ENCODE measurements around the gene PCDHB7.
"Not testable (repeated sequence)": the region's sequence is repeated elsewhere in the genome, so short reads cannot be mapped to it uniquely, and the experiment has no call there.

Gene PCDHB7

DNA sequence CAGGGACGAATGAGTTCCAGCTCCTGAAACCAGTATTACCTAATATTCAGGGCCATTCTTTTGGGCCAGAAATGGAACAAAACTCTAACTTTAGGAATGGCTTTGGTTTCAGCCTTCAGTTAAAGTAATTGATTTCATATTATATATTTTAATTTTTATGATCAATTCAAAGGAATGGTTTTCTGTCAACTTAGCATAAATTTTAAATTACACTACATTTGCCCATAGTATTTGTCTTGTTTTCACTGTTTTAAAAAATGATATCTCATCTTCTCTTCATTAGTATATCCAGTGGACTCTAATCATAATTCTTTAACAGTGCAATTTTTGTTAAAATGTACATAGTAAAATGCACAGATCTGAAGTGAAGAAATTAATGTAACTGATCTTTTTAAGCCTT is 7.9 kb downstream of the PCDHB7 start:
- no peak for DNase-seq (ENCODE audit: low read depth)

DNA sequence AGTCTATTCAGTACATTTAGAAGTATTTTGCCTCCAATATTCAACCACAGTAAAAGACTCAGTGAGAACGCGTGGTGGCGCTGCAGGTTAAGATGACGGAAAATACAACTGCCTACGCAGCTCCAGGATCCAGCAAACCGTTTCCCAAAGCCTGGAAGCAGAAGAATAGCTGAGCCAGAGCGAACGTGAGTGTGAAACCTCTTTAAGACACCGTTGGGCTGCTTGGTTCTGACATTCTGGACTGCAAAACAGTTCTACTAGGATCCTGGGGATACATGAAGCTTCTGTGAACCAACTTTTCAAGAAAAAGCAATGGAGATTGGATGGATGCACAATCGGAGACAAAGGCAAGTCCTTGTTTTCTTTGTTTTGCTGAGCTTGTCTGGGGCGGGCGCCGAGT is 9.8 kb downstream of the PCDHB7 start, which contains the start of gene PCDHB16:
Gene PCDHB16 (plus strand): TSS at position 140 of the 400 bp plus-strand sequence. CDS start 173 bp downstream, at position 313.
- no peak for DNase-seq (ENCODE audit: low read depth)

GRCh38 chr5:141184117-141184855 is 11.8 kb downstream of the PCDHB7 start:
- not testable (repeated sequence) for DNase-seq (ENCODE audit: low read depth)

DNA sequence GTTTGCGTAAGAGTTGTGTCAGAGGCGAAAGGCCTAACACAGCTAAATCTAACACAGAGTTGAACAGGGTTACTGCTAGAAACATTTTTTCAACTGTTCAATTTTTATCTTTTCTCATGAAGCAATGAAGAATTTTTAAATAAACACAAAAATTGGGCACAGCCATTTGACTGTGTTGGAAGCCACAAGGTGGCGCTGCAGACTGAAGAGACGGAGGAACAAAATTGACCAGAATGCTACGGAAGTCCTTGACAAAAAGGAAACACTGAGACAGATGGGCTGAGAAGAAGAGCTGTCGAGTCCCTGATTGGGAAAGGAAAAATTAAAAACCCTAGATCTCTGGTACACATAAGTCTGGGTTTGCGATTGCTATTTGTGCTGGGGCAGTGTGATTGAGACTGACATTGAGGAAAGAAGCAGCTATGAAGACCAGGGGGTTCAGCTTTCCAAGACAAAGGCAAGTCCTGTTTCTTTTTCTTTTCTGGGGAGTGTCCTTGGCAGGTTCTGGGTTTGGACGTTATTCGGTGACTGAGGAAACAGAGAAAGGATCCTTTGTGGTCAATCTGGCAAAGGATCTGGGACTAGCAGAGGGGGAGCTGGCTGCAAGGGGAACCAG is 14.6 kb downstream of the PCDHB7 start, which contains the start of gene PCDHB9:
Gene PCDHB9 (plus strand): TSS at position 265 of the 616 bp plus-strand sequence. CDS start 158 bp downstream, at position 423.
- DNase-seq (ENCODE audit: low read depth), result no peak

DNA sequence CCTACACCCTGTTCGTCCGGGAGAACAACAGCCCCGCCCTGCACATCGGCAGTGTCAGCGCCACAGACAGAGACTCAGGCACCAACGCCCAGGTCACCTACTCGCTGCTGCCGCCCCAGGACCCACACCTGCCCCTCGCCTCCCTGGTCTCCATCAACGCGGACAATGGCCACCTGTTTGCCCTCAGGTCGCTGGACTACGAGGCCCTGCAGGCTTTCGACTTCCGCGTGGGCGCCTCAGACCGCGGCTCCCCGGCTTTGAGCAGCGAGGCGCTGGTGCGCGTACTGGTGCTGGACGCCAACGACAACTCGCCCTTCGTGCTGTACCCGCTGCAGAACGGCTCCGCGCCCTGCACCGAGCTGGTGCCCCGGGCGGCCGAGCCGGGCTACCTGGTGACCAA is 16.2 kb downstream of the PCDHB7 start:
- DNase-seq (ENCODE audit: low read depth), result not testable (repeated sequence)

- DNase-seq (ENCODE audit: low read depth), result not testable (repeated sequence)
These were observed 16.7 kb downstream of the PCDHB7 start for GRCh38 chr5:141189131-141189530.

DNA sequence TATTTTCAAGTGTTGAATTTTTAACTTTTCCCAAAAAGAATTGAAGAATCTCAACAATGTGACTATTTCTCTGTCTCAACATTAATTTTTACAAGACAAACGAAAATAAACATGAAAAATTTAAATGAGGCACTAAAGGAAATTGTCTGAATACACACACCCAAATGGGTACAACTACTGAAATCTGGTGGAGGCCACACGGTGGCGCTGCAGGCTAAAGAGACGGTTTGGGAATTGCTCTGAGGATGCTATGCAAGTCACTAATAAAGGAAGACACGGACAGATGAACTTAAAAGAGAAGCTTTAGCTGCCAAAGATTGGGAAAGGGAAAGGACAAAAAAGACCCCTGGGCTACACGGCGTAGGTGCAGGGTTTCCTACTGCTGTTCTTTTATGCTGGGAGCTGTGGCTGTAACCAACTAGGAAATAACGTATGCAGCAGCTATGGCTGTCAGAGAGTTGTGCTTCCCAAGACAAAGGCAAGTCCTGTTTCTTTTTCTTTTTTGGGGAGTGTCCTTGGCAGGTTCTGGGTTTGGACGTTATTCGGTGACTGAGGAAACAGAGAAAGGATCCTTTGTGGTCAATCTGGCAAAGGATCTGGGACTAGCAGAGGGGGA is 19.8 kb downstream of the PCDHB7 start, which contains the start of gene PCDHB10:
Gene PCDHB10 (plus strand): TSS at position 244 of the 616 bp plus-strand sequence. CDS start 200 bp downstream, at position 444.
- DNase-seq (ENCODE audit: low read depth), result no peak

DNA sequence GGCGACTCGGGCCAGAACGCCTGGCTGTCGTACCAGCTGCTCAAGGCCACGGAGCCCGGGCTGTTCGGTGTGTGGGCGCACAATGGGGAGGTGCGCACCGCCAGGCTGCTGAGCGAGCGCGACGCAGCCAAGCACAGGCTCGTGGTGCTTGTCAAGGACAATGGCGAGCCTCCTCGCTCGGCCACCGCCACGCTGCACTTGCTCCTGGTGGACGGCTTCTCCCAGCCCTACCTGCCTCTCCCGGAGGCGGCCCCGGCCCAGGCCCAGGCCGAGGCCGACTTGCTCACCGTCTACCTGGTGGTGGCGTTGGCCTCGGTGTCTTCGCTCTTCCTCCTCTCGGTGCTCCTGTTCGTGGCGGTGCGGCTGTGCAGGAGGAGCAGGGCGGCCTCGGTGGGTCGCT is 21.9 kb downstream of the PCDHB7 start:
- DNase-seq (ENCODE audit: low read depth), result not testable (repeated sequence)

- no peak for DNase-seq (ENCODE audit: low read depth)
These were observed 23.9 kb downstream of the PCDHB7 start for GRCh38 chr5:141196363-141196762.

DNA sequence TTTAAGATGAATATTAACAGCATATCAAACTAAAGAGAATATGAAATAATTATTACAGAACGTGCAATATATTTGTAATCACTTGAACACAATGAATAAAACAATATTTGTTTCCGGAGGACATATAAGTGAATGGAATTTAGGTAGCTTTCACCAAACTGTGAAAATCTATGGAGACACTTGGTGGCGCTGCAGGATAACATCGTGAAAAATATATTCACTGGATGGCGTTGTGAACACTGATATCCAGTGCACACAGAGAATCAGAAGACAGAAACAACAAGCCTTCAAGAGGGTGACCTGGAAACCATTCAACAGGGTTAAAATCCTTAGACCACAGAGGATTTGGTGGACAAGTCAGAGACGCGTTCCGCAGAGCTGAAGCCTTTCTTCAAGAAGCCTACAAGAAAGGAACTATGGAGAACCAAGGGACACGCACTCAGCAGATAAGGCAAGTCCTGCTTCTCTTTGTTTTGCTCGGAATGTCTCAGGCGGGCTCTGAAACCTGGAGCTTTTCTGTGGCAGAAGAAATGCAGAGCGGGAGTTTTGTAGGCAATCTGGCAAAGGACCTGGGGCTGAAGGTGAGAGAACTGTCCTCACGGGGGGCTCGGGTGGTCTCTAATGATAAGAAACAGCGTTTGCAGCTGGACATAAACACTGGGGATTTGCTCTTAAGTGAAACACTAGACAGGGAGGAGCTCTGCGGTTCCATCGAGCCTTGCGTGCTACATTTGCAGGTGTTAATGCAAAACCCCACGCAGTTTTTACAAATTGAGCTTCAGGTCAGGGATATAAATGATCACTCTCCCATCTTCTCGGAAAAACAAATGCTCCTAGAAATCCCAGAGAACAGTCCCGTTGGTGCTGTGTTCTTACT is 27.2 kb downstream of the PCDHB7 start, which contains the start of gene PCDHB11:
Gene PCDHB11 (plus strand): TSS at position 269 of the 877 bp plus-strand sequence. CDS start 148 bp downstream, at position 417.
- DNase-seq (ENCODE audit: low read depth), result no peak

DNA sequence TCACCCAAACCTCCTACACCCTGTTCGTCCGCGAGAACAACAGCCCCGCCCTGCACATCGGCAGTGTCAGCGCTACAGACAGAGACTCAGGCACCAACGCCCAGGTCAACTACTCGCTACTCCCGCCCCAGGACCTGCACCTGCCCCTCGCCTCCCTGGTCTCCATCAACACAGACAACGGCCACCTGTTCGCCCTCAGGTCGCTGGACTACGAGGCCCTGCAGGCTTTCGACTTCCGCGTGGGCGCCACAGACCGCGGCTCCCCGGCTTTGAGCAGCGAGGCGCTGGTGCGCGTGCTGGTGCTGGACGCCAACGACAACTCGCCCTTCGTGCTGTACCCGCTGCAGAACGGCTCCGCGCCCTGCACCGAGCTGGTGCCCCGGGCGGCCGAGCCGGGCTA is 28.7 kb downstream of the PCDHB7 start:
- DNase-seq (ENCODE audit: low read depth), result not testable (repeated sequence)

GRCh38 chr5:141201646-141202045 is 29.2 kb downstream of the PCDHB7 start:
- DNase-seq (ENCODE audit: low read depth), result not testable (repeated sequence)

GRCh38 chr5:141208478-141208877 is 36.0 kb downstream of the PCDHB7 start, which contains the start of gene PCDHB12:
Gene PCDHB12 (plus strand): TSS chr5:141208719. CDS start chr5:141208908, 189 bp downstream.
- no peak for DNase-seq (ENCODE audit: low read depth)

DNA sequence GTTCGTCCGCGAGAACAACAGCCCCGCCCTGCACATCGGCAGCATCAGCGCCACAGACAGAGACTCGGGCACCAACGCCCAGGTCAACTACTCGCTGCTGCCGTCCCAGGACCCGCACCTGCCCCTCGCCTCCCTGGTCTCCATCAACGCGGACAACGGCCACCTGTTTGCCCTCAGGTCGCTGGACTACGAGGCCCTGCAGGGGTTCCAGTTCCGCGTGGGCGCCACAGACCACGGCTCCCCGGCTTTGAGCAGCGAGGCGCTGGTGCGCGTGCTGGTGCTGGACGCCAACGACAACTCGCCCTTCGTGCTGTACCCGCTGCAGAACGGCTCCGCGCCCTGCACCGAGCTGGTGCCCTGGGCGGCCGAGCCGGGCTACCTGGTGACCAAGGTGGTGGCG is 37.8 kb downstream of the PCDHB7 start:
- DNase-seq (ENCODE audit: low read depth), result not testable (repeated sequence)

GRCh38 chr5:141210849-141211248 is 38.4 kb downstream of the PCDHB7 start:
- not testable (repeated sequence) for DNase-seq (ENCODE audit: low read depth)

- not testable (repeated sequence) for DNase-seq (ENCODE audit: low read depth)
These were observed 41.4 kb downstream of the PCDHB7 start, which contains the start of gene PCDHB13 for GRCh38 chr5:141213656-141214339. Gene PCDHB13 (plus strand): TSS chr5:141213919. CDS start chr5:141214124, 205 bp downstream.

GRCh38 chr5:141214583-141214982 is 42.1 kb downstream of the PCDHB7 start:
- not testable (repeated sequence) for DNase-seq (ENCODE audit: low read depth)

DNA sequence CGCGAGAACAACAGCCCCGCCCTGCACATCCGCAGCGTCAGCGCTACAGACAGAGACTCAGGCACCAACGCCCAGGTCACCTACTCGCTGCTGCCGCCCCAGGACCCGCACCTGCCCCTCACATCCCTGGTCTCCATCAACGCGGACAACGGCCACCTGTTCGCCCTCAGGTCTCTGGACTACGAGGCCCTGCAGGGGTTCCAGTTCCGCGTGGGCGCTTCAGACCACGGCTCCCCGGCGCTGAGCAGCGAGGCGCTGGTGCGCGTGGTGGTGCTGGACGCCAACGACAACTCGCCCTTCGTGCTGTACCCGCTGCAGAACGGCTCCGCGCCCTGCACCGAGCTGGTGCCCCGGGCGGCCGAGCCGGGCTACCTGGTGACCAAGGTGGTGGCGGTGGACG is 43.1 kb downstream of the PCDHB7 start:
- not testable (repeated sequence) for DNase-seq (ENCODE audit: low read depth)

DNA sequence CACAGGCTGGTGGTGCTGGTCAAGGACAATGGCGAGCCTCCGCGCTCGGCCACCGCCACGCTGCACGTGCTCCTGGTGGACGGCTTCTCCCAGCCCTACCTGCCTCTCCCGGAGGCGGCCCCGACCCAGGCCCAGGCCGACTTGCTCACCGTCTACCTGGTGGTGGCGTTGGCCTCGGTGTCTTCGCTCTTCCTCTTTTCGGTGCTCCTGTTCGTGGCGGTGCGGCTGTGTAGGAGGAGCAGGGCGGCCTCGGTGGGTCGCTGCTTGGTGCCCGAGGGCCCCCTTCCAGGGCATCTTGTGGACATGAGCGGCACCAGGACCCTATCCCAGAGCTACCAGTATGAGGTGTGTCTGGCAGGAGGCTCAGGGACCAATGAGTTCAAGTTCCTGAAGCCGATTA is 43.6 kb downstream of the PCDHB7 start:
- DNase-seq (ENCODE audit: low read depth), result not testable (repeated sequence)

DNA sequence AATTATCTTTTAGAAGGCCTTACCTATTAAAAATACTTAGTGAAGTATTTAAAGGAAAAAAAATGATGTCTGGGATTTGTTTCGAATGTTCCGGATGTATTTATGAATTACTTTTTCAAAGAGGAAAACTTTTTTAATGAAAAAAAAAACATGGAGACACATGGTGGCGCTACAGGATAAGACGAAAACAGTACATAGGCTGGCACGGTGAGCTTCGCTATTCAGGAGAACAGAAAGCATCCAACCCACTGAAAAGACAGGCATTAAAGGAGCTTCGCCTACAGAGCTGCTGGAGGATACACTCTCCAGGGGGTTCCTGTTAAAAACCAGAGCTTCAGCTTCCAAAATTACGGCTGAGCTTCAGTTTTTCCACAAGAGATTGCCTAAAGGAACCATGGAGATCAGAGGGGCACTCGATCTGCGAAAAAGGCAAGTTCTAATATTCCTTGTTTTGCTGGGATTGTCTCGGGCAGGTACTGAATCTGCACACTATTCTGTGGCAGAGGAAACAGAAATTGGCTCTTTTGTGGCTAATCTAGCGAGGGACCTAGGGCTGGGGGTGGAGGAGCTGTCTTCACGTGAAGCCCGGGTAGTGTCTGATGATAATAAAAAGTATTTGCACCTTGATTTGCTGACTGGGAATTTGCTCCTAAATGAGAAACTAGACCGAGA is 50.8 kb downstream of the PCDHB7 start, which contains the start of gene PCDHB14:
Gene PCDHB14 (plus strand): TSS at position 232 of the 672 bp plus-strand sequence. CDS start 163 bp downstream, at position 395.
- DNase-seq (ENCODE audit: low read depth), result no peak

Data from activated T-cell treated with anti-CD3 and anti-CD28 coated beads for 24 hours (primary cell).